ENCODE data around the gene AR.

The AR gene

GRCh38 chrX:67730296-67730695, 186.5 kb downstream of the AR start:
- DNase-seq: no peak

GRCh38 chrX:67731061-67731460, 187.2 kb downstream of the AR start:
- DNase-seq: no peak

- no peak for DNase-seq
These were observed 189.0 kb downstream of the AR start for GRCh38 chrX:67732864-67733263.

GRCh38 chrX:67734111-67734753, 190.4 kb downstream of the AR start:
- DNase-seq: no peak

GRCh38 chrX:67749536-67749935, 205.7 kb downstream of the AR start:
- no peak for DNase-seq

- no peak for DNase-seq
These were observed 206.9 kb downstream of the AR start for GRCh38 chrX:67750694-67751093.

- no peak for DNase-seq
These were observed 215.2 kb downstream of the AR start for GRCh38 chrX:67759018-67759417.

GRCh38 chrX:67777148-67777547, 233.3 kb downstream of the AR start:
- no peak for DNase-seq

GRCh38 chrX:67779099-67779498, 235.3 kb downstream of the AR start:
- no peak for DNase-seq
